22Rv1 (cell line): ENCODE data around the gene DCP1B.

Experiments used
- CTCF ChIP-seq: fragments of 450-650 bp; IDR thresholded peaks from 2 replicates; pipeline ENCODE4 v1.5.1; 2017; ENCODE audit warnings: mild to moderate bottlenecking
- ZFX ChIP-seq: fragments of 450-650 bp; IDR thresholded peaks from 2 replicates; pipeline ENCODE4 v1.6.1; 2017; ENCODE audit warnings: antibody characterized with exemption, borderline replicate concordance

DNA sequence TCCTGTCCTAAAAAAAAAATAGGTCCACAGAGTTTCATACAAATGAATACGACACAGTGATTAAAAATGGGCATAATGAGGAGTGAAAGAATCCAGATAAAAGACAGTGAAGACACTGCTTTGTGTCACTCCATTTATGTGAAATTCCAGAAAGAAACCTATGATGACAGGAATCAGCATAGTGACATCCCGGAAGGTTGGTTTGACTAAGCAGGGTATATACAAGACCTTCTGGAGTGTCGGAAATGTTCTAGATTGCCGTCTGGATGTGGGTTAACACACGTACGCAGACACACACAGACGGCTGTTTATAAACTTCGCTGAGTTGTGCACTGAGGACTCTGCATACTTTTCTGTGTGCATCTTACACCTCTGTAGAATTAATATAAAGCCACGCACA, 72.6 kb downstream of the DCP1B start:
- TF ChIP-seq CTCF (no peak), ZFX (no peak)
